ENCODE measurements around the gene BRD2.

Gene BRD2

GRCh38 chr6:33023536-33023935 is 55.1 kb downstream of the BRD2 start:
- in situ Hi-C loops (cut with MboI; ENCODE audit: low sequenced_read_pairs): no loop called here

DNA sequence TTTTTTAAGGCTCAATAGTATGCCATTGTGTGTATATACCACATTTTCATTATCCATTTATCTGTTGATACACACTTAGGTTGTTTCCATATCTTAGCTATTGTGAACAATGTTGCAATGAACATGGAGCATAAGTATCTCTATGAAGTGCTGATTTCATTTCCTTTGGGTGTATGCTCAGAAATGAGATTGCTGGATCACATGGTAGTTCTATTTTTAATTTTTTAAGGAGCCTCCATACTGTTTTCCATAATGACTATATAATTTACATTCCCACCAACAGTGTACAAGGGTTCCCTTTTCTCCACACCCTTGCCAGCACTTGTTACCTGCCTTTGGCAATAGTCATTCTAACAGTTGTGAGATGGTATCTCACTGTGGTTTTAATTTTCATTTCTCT is 56.1 kb downstream of the BRD2 start:
- in situ Hi-C loops (cut with MboI; ENCODE audit: low sequenced_read_pairs): no loop called here

- in situ Hi-C loops (cut with MboI; ENCODE audit: low sequenced_read_pairs): no loop called here
Measured at GRCh38 chr6:33028220-33028849, 59.9 kb downstream of the BRD2 start.

- in situ Hi-C loops (cut with MboI; ENCODE audit: low sequenced_read_pairs): no loop called here
Measured at GRCh38 chr6:33029328-33030184, 61.2 kb downstream of the BRD2 start.

DNA sequence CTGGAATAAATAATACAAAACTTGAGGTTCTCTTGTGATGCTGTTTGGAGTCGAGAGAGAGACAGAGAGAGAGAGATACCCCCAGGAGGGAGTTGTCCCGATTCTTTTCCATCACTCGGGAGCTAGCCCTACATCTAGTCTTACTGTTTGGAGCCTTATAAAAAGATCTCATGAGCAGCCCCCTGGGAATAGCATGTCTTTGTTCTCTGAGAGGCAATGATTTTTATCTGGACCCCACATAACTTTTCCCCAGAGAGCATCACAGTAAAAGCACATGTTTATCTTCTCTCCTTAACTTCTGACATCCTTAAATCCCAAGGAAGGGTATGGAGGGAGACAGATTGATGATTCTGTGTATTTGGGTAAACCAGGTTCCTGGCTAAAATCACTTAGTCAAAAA is 61.9 kb downstream of the BRD2 start:
- in situ Hi-C loops (cut with MboI; ENCODE audit: low sequenced_read_pairs): no loop called here
